ENCODE measurements around the gene NPIPB2.

GRCh38 chr16:11948819-11949218 is 7.0 kb upstream of the NPIPB2 start:
- TF ChIP-seq, protein P1, sequence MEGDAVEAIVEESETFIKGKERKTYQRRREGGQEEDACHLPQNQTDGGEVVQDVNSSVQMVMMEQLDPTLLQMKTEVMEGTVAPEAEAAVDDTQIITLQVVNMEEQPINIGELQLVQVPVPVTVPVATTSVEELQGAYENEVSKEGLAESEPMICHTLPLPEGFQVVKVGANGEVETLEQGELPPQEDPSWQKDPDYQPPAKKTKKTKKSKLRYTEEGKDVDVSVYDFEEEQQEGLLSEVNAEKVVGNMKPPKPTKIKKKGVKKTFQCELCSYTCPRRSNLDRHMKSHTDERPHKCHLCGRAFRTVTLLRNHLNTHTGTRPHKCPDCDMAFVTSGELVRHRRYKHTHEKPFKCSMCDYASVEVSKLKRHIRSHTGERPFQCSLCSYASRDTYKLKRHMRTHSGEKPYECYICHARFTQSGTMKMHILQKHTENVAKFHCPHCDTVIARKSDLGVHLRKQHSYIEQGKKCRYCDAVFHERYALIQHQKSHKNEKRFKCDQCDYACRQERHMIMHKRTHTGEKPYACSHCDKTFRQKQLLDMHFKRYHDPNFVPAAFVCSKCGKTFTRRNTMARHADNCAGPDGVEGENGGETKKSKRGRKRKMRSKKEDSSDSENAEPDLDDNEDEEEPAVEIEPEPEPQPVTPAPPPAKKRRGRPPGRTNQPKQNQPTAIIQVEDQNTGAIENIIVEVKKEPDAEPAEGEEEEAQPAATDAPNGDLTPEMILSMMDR (IDR thresholded peaks at IDR 0.05) = no peak
- TF ChIP-seq POLR2AphosphoS5 (IDR thresholded peaks at IDR 0.05) (no peak), POLR2A (IDR thresholded peaks at IDR 0.05) (no peak), EP300 (IDR thresholded peaks at IDR 0.05; ENCODE audit: low read depth) (no peak)
